CD4-positive, alpha-beta T cell treated with Interleukin-17A for 4 hours (primary cell): Measurements from ENCODE around the gene SLC36A4.
"Not testable (repeated sequence)": the region's sequence is repeated elsewhere in the genome, so short reads cannot be mapped to it uniquely, and the experiment has no call there.

Source experiments
- DNase-seq: peaks from one replicate; pipeline ENCODE4 v3.0.0-alpha.2; 2020; ENCODE audit warnings: mixed read lengths

SLC36A4 gene

DNA sequence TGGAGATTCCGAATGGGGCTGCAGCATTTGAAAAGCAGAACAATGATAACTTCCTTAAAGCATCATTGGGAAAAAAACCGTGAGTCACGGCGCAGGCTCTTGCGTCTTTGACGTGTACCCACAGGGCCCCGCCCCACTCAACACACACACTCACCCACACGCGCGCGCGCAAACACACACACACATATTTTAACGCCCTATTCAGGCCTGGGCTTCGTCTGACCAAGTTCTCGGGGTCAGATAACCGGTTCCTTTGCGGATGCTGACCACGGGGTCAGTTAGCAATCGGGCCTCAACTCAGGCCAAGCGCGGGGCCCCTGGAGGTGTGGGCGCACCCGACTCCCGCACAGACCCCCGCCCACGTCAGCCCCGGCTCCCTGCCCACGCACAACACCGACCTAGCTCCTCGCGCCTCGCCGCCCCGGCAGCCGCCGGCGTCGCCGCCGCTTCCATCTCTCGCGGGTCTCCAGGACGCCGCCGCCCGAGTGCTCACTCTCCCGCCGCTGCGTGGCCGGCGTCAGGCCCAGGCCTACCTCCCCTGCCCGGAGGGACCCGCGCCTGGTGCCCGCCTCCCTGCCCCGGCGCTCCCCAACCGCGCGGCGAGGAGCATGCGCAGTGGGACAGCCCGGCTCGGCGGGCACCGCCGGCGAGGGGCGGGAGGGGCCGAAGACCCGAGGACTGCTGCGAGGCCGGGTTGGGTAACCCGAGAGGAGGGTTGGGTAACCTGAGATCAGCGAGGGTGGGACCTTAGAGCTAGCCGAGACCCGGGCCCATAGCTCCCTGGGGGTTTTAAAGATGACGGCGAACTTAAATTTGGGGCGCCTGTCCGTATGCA lies at the start of gene SLC36A4:
Gene SLC36A4 (minus strand): TSS at position 612 of the 835 bp plus-strand sequence. CDS start 159 bp downstream, at position 453.
- peak; percentile 91 for DNase-seq

DNA sequence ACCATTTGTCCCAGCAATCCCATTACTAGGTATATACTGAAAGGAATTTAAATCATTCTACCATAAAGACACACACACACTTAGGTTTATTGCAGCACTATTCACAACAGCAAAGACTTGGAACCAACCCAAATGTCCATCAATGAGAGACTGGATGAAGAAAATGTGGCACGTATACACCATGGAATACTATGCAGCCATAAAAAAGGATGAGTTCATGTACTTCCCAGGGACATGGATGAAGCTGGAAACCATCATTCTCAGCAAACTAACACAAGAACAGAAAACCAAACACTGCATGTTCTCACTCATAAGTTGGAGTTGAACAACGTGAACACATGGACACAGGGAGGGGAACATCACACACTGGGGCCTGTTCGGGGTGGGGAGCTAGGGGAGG lies 49.0 kb upstream of the SLC36A4 start:
- not testable (repeated sequence) for DNase-seq

DNA sequence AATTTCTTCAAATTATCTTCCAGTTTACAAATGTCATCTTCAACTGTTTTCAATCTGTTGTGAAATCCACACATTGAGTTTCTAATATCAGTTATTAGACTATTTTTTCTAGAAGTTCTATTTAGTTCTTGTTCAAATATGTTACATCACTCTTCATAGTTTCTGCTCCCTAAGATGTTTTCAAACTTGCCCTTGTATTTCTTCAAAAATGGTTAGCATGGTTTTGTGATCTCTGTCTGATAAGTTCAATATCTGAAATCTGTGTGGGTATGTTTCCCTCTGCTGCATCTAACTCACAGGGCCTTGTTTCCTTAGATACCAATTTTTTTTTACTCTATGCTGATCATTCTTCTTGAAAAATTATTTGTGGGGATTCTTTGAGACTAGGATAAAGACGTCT lies 46.2 kb upstream of the SLC36A4 start:
- DNase-seq = no peak

DNA sequence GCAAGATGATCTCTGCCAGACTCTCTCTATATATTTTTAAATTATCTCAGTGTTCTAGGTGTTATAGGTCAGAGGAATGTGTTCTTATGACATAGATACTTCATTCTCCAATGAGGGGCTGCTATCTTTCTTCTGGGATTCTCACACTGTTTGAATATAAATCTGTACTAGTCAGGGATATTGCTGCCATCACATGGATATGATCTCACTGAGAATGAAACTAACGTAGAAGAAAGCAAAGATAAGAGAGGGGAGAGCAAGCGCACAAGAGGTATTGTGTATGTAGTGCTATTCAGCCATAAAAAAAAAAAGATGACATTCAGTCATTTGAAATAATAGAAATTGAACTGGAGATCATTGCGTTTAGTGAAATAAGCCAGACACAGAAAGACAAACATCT lies 42.2 kb upstream of the SLC36A4 start:
- no peak for DNase-seq

DNA sequence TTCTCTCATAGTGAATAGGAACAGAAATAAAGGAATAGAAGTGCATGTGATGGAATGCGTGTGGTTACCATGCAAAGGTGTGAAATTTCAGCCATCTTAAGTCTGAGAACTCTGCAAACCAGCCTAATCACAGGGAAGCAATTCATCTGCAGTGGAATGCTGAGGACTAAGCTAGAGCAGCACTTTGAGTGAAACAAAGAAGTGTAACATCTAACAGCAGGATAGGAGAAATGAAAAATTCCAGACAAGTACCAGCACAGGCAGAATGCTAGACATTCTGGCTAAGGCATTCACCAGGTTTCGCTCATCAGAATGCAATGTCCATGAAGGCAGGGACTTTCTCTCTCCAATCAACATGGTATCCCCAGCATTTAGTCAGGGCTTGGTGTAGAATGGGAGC lies 41.2 kb upstream of the SLC36A4 start:
- DNase-seq = no peak

DNA sequence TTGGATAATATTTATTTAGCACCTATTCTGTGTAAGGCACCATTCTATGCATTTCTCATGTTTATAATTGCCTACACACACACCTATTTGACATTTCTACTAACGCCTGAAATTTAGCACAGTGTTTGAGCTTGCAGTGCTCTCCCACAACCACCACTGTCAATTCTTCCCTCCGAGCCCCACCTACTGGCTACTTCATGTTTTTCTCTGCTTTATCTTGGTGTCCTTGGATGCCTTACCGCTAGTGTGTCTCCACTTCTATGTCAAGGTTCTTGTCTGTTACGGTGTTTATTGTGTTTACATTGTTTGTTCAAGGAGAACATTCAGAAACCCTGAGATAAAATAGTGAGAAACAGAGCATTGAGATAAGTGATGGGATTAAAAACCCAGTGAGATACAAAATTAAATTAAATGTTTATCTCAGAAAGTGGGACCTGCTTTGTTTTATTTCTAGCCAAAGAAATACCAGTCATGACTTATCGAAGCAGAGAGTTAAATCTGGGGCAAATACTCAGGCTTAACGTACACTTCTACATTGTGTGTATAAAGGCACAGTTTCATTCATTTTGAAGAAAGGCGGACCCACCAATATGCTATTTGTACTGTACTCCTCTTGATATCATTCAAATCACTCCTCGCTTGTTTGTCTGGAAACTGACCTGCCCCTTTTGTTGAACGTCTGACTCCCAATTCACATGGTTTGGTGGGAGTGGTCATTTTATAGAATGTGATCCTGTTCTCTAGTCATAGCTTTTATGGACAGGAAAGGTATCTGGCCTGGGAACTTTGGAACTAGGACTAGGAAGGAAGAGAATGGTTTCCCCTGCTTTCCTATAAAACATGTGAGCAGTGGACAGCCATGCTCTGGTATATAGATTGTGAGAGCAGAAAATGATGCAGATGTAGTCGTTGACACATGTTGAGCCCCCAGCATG lies 39.2 kb upstream of the SLC36A4 start:
- no peak for DNase-seq

DNA sequence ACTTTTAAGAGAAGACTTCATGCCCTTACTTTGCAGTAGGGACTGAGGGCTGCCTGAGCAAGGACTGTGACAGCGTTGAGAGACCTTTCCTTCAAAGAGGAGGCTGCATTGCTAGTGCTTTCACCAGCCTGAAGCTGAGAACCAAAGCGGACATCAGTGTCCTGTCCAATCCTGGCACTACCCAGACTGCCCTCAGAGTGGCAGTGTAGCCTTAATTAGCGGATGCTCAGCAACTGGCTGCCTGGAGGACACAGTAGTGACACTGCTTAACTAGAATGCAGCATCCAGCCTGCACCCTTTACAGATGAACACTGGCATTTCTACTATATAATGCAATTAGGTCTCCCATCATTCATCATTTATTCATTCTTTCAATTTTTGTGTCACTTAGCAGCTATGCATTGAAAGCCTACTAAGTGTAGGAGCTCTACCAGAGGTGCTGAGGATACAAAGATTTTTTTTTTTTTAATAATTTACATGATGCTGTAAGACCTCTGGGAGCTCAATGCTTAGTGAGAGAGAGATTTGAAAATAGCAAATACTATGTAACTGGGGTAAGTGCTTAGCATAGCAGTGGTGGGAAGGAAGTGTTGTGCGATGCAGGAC lies 36.9 kb upstream of the SLC36A4 start:
- DNase-seq = peak; percentile 70

DNA sequence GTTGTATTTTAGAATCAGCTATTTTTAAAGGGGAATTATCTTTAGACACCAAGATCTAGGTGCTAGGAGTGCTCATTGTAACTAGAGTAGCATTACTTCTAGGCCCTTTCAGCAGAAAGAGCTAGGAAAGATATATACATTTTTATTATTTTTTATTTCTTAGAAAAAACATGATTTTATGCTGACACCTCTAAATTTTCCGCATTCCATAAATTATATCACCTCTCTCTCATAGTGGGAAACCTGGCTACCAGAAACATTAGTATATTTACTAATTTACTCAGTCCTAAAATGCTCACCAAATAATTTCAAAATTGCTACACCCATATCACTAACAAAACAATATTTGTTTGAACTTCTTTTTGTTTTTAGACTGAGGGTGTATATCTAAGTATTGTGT lies 32.1 kb upstream of the SLC36A4 start:
- no peak for DNase-seq

DNA sequence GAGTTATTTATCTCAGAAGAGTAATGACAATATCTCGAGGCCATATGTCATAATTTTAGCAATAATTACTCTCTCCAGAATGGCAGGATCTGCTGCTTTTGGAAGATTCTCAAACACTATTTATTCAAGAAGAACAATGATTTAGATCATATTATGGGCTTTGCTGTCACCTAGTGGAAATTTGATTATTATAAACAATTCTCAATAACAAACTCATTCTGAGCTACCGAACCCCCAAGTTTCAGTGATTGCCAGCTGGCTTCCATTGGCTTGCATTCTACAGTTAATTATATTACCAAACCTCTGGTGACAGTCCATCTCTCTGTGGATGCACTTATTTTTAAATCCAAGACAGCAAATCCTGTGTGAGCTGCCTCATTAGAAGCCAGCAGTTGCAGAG lies 27.9 kb upstream of the SLC36A4 start:
- DNase-seq = no peak

DNA sequence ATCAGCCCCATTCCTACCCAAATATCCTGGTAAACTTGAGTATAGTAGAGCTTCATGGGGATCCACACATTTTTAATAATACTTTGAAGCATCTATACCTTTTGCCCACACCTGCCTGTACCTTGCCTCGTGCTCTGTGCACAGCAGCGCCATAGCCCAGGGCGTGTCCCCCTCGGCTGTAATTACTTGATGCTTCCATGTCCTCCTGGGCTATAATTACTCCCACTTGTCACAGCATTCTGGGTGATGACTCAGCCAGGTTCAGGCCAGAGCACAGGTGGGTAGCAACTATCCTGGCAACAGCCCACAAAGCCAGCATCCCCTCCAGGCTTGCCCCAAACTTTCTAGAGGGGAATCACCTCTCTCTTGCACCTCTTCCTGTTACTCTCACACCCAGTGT lies 23.7 kb upstream of the SLC36A4 start:
- no peak for DNase-seq

DNA sequence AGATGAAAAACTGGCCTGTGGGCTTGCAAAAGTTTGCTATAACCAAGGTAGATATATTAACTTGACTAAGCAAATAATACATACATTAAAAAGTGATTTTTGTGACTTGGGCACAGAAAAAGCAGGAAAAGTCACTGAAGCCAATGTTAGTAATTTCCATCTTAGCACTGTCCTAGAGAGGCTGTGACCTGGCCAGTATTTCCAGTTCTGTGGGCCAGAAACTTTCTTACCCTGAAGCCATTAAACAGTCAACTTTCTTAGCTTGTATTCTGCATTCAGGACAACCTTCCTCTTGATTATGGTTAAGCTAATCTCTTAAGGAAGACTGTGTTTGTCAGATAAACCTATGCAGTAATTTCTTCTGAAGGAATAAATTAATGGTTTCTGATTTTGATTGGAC lies 22.3 kb upstream of the SLC36A4 start:
- no peak for DNase-seq

DNA sequence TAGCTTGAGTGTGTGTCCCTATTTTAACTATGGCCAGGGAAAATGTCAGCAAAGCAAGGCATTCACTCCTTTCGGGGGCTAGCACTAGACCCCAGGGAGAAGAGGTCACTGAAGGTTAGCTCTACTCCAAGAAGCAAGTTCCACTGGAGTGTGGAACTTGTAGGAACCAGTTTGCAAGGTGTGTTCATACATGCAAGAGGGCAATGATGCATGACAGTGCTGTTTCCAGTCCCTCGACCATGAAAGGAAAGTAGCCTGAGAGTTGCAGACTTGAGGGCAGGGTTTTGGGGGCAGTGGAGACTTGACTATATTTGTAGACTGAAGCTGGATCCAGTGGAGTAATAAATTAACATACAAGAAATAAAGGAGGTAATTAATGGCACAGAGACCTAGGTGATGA lies 21.6 kb upstream of the SLC36A4 start:
- DNase-seq = no peak

DNA sequence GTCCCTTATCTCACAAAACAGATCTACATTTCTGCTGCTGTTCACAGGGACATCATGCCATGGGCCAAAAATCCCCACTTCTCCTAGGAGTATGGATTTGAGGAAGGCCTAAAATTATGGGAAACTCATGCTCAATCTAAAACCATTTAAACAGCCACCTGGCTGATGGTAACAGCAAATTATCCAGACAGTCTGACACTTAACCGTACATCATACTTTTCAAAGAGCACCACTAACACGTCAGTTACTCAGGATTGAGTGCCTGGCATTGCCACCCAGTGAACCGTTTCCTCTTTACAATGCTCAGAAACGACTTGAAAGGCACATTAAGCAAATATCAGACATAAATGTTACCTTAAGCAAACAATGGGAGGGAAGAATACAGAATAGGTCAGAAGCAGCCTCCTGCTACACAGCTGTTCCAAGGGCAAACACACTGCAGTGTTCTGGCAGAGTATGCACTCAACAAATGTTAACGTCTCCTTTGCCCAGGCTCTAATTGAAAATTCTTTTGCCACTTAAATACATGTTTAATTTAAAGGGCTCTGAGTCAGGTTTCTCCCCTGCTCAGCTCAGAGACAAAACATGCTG lies 18.8 kb upstream of the SLC36A4 start:
- DNase-seq = no peak

DNA sequence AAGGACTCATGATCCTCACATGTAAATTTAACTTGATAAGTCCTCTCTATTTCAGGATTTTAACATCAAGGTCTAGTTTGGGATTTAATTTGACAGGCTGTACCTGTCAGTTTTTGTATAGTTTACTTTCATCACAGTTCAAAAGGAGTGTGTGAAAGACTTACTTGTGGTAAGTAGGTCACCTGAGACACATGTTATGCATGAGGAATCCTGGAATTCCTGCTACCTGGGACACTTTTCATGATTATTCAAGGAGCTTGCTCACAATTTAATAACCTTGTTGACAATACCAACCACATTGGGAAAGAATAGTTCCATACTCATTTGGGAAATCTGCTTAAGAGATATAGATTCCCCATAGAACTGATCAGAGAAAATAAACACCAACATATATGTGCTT lies 15.8 kb upstream of the SLC36A4 start:
- DNase-seq = no peak

DNA sequence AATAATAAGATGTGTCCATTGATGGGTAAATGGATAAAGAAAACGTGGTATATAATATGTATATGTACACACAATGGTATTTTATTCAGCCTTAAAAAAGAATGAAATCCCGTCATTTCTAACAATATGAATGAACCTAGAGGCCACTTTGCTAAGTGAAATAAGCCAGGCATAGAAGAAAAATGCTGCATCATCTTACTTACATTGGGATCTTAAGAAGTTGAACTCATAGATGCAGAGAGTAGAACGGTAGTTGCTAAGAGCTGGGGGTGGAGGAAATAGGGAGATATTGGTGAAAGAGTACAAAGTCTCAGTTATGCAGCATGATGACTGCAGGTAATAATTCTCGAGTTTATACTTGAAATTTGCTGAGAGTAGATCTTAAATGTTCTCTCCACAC lies 14.3 kb upstream of the SLC36A4 start:
- DNase-seq = no peak

DNA sequence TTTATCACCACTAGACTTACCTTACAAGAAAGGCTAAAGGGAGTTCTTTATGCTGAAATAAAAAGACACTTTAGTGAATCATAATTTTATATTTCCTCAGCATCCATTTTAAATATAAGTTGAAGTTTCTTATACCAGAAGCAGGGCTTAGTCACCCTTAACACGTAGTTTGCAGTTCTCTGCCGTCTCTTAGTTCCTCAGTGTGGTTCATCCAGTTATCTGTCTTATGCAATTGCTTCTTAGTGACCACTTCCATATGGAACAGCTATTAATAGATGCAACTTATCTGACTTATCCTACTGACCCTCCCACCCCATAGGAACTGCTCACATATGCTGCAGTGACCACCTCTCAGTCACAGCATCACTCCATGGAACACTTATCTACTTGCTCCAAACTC lies 11.7 kb upstream of the SLC36A4 start:
- no peak for DNase-seq

DNA sequence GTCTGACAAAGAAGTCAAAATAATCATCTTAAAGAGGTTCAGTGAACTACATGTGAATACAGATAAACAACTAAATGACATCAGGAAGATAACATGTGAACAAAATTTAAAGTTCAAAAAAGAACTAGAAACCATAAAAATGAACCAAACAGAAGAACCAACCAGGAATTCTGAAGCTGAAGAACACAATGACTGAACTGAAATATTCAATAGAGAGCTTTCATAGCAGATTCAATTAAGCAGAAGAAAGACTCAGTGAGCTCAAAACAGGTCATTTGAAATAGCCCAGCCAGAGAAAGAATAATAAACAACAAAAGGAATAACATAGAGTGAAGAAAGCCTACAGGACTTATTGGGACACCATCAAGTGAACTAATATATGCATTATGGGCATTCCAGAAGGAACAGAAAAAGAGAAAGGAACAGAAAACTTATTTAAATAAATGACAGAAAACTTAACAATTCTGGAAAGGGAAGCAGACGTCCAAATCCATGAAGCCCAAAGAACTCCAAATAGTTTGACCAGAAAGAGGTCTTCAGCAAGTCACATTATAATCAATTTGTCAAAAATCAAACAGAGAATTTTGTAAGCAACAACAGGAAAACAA lies 11.0 kb upstream of the SLC36A4 start:
- DNase-seq = no peak

DNA sequence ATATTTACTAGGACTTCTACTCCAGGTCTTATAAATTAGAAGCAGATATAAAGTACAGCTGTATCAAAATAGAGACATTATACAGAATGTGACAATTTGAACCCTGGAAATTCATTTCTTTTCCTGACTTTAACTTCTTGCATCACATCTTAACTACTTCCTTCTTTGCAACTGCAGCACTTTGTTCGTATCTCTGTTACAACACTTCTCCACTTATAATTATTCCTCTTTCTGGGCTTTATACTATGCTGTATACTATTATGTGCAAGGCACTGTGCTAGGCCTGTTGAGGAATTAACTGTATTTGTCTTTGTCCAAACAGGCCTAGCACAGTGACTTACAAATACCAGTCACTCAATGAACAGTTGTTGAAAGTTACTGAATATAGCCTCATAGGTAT lies 1.8 kb upstream of the SLC36A4 start:
- no peak for DNase-seq

DNA sequence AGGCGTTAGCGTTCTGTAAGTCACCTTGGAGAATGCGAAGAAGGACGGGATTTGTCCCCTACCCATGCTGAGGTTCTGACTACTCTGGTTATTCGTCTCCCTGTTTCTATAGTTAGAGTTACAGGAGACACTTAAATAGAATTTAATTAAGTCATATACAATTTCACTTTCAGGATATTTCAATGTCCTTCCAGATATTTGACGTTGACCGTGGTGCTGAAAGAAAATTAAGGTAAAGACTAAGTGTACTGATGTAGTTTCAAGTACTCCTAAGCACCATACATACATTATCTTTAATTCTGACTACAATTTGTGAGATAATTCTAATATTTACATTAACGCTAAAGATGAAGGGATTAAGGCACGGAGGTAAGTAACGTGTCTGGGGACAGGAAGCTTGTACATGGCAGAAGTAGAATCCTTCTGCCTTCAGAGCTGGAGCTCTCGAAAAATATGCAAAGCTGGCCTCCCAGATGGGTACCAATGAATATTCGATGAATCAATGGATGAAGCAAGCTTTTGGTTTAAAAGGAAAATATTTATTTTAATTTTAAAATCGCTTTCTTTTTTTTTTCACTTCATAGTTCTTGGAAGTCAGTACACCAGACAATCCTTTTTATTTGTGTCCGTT lies 539 bp upstream of the SLC36A4 start:
- DNase-seq = no peak

DNA sequence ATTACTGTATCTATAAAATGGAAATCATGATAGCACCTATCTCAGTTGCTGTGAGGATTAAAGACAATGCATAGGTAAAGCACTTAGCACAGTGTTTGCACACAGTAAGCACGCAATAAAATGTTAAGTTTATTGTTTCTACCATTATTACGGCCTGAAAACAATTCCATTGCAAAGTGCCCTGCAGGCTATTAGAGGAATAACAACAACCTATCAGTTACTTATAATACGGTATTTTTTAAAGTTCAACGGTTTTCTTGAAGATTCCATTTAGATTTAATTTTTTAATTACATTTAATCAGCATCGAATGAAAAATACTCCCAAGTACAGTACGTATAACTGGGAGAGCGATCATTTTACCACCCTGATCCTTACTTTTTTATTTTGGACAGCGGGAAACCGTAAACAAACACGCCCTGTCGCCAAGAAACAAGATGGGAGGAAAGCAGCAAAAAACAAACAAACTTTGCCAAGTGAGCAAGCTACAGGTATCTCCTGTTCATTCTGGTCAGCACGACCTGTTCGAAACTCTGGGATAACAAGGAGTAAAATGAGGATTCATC lies 893 bp downstream of the SLC36A4 start:
- DNase-seq = no peak

DNA sequence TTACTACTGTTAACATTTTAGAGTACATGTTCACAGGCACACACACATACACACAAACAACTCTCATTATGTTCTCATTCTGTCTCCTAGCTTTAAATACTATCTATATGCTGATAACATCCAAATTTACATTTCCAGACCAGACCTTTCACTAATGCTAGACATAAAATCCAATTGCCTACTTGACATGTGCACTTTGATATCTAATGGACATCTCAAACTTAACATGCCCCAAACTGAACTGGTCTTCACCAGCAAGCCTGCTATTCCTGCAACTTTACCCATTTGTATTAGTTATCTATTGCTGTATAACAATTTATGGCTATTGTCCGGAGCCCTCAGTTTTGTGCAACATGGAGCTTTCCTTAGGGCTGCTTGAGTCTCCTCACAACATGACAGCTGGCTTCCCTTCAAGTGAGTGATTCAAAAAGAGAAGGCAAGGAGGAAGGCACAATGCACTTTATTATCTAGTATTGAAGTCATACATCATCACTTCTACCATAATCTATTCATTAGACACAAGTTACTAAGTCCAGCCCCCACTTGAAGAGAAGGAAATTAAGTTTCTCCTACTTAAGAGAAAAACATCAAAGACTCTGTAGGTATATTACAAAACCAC lies 3.0 kb downstream of the SLC36A4 start:
- DNase-seq = no peak
